Mesothelial cell of epicardium (in vitro differentiated cells): ENCODE measurements around the gene RNMT. TPM values are rescaled to one million over a fixed set of nuclear protein-coding genes. Genes with fewer than 3 reads are reported as not detected.
"Not testable (repeated sequence)": the region's sequence is repeated elsewhere in the genome, so short reads cannot be mapped to it uniquely, and the experiment has no call there.

Experiments used
- DNase-seq, 2 experiments: peaks; one replicate each; pipeline ENCODE4 v3.0.0; 2021; ENCODE audit warnings: low spot score in 2 of 2; ENCODE audit not compliant: unreplicated experiment in 2 of 2
- H3K27ac Mint-ChIP-seq: 2 replicates; pipeline ENCODE4 v1.8.0; 2021; ENCODE audit warnings: mixed read lengths
- H3K27me3 Mint-ChIP-seq: 2 replicates; pipeline ENCODE4 v1.8.0; 2021; ENCODE audit warnings: low read depth, mixed read lengths
- H3K36me3 Mint-ChIP-seq: 2 replicates; pipeline ENCODE4 v1.8.0; 2021; ENCODE audit warnings: mixed read lengths
- H3K4me1 Mint-ChIP-seq: 2 replicates; pipeline ENCODE4 v1.8.0; 2021; ENCODE audit warnings: mixed read lengths
- H3K4me3 Mint-ChIP-seq: 2 replicates; pipeline ENCODE4 v1.8.0; 2021; ENCODE audit warnings: mild to moderate bottlenecking, moderate library complexity, mixed read lengths
- H3K9me3 Mint-ChIP-seq: 2 replicates; pipeline ENCODE4 v1.8.0; 2021; ENCODE audit warnings: mixed read lengths
- total RNA-seq: library from RNA; stranded (reverse); gene quantifications from 3 replicates; pipeline ENCODE4 v1.2.1, GENCODE V29; 2021
- TF ChIP-seq, protein P1 (sequence below): fragments of 200-600 bp; sonication (generic); IDR thresholded peaks from one replicate; pipeline ENCODE4 v1.5.0; 2021; ENCODE audit warnings: antibody characterized with exemption; ENCODE audit not compliant: unreplicated experiment

Gene RNMT
- total RNA-seq, 1 donor from 2014 or later: 51.6 TPM

DNA sequence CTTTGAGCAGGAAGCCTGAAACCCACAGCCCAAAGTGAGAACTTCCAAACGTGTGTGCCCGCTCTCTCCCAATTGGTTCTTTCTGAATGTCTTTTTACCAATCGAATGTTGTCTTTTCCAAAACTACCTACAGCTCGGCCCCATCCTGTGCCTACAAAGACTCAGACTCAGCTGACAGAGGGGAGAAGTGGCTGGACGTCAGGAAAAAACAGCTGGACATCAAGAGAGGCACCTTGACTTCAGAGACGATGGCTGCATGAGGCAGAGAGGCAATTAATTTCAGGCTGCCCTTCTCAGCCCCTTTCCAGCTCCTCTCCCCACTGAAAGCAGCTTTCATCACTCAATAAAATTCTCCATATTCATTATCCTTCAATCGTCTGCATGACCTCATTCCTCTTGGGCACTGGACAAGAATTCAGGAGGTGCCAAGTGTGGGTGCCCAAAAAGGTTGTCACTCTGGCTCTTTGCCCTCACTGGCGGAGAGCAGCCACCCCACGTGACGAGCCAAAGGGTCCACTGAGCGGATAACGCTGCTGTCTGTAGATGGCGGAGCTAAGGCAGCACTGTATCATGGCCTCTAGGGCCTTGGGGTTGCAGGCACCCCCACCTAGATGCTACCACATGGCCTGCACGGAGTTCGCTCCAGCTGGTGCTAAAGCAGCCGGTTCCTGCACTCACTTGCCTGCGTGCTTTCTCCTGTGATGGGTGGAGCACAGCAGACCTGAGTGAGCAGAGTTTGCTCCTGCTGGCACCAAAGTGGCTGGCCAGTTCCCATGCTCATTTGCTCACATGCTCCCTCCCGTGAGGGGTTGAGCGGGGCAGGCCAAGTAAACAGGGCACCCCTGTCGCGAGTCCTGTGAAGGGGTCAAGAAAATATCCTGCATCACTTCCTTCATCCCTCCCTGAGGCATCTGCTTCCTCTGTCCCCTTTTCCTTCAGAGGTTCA lies 38.0 kb upstream of the RNMT start:
- DNase-seq: no peak
- peaks cover 15% of the 10 kb centered on the region for H3K4me1 Mint-ChIP-seq
- TF ChIP-seq, protein P1, sequence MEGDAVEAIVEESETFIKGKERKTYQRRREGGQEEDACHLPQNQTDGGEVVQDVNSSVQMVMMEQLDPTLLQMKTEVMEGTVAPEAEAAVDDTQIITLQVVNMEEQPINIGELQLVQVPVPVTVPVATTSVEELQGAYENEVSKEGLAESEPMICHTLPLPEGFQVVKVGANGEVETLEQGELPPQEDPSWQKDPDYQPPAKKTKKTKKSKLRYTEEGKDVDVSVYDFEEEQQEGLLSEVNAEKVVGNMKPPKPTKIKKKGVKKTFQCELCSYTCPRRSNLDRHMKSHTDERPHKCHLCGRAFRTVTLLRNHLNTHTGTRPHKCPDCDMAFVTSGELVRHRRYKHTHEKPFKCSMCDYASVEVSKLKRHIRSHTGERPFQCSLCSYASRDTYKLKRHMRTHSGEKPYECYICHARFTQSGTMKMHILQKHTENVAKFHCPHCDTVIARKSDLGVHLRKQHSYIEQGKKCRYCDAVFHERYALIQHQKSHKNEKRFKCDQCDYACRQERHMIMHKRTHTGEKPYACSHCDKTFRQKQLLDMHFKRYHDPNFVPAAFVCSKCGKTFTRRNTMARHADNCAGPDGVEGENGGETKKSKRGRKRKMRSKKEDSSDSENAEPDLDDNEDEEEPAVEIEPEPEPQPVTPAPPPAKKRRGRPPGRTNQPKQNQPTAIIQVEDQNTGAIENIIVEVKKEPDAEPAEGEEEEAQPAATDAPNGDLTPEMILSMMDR: no peak
- no peaks in the 10 kb centered on the region for H3K27me3 Mint-ChIP-seq
- H3K4me3 Mint-ChIP-seq: no peak overlapping the region
- H3K27ac Mint-ChIP-seq: no peak overlapping the region
- peaks cover 44% of the 10 kb centered on the region for H3K9me3 Mint-ChIP-seq
- peaks cover 42% of the 10 kb centered on the region for H3K36me3 Mint-ChIP-seq

DNA sequence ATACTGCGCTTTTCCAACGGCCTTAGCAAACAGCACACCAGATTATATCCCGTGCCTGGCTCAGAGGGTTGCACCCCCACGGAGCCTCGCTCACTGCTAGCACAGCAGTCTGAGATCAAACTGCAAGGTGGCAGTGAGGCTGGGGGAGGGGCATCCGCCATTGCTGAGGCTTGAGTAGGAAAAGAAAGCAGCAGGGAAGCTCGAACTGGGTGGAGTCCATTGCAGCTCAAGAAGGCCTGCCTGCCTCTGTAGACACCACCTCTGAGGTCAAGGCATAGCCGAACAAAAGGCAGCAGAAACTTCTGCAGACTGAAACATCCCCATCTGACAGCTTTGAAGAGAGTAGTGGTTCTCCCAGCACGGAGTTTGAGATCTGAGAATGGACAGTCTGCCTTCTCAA lies 36.4 kb upstream of the RNMT start:
- Mint-ChIP-seq H3K9me3 (peaks cover 57% of the 10 kb centered on the region), H3K36me3 (peaks cover 45% of the 10 kb centered on the region)
- H3K4me3 Mint-ChIP-seq: not testable (repeated sequence)

DNA sequence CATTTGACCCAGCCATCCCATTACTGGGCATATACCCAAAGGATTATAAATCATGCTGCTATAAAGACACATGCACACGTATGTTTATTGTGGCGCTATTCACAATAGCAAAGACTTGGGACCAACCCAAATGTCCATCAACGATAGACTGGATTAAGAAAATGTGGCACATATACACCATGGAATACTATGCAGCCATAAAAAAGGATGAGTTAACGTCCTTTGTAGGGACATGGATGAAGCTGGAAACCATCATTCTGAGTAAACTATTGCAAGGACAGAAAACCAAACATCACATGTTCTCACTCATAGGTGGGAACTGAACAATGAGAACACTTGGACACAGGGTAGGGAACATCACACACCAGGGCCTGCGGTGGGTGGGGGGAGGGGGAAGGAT lies 31.1 kb upstream of the RNMT start:
- not testable (repeated sequence) for H3K4me3 Mint-ChIP-seq, H3K27ac Mint-ChIP-seq, DNase-seq, H3K27me3 Mint-ChIP-seq, H3K4me1 Mint-ChIP-seq
- H3K36me3 Mint-ChIP-seq: peaks cover 47% of the 10 kb centered on the region
- H3K9me3 Mint-ChIP-seq: peaks cover 74% of the 10 kb centered on the region

More for the DNA sequence above, 36.4 kb upstream of the RNMT start:
- DNase-seq, H3K27ac Mint-ChIP-seq, H3K27me3 Mint-ChIP-seq: not testable (repeated sequence)
- H3K4me1 Mint-ChIP-seq: peaks cover 10% of the 10 kb centered on the region

DNA sequence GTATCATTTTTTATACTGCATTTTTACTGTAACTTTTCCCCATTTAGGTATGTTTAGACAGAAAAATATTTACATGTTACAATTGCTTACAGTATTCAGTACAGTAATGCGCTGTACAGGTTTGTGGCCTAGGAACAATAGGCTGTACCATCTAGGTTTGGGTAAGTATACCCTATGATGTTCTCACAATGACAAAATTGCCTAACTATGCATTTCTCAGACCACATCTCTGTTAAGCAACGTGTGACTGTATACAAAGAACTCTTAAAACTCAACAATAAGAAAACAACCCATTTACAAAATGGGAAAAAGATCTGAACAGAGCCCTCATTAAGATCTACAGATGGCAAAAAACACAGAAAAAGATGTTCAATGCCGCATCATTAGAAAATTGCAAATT lies 29.5 kb upstream of the RNMT start:
- no peak overlapping the region for H3K27ac Mint-ChIP-seq
- TF ChIP-seq, protein P1: no peak
- no peak for DNase-seq
- peaks cover 42% of the 10 kb centered on the region for H3K36me3 Mint-ChIP-seq
- no peak overlapping the region for H3K4me3 Mint-ChIP-seq
- H3K27me3 Mint-ChIP-seq: no peaks in the 10 kb centered on the region
- H3K4me1 Mint-ChIP-seq: no peaks in the 10 kb centered on the region
- peaks cover 71% of the 10 kb centered on the region for H3K9me3 Mint-ChIP-seq

DNA sequence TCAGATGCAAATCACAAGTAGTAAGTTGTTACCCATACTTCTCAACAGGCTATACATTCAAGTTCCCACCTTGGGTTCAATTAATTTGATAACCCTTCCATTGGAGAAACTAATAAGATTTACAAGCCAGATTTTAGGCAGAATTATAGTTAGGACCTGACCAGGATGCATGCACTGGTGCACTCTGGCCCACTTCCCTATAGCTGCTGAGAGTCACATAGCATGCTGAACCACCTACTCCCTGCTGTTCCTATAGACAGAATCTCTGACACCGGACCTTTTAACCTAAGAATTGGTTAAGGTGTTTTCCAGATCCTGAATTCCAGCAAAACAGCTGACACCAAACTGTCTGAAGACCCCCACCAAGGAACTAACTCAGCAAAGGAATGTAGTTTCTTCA lies 26.3 kb upstream of the RNMT start:
- Mint-ChIP-seq H3K36me3 (peaks cover 47% of the 10 kb centered on the region), H3K4me1 (no peaks in the 10 kb centered on the region), H3K4me3 (no peak overlapping the region), H3K27ac (no peak overlapping the region), H3K27me3 (no peaks in the 10 kb centered on the region), H3K9me3 (peaks cover 68% of the 10 kb centered on the region)
- TF ChIP-seq, protein P1: no peak
- no peak for DNase-seq

DNA sequence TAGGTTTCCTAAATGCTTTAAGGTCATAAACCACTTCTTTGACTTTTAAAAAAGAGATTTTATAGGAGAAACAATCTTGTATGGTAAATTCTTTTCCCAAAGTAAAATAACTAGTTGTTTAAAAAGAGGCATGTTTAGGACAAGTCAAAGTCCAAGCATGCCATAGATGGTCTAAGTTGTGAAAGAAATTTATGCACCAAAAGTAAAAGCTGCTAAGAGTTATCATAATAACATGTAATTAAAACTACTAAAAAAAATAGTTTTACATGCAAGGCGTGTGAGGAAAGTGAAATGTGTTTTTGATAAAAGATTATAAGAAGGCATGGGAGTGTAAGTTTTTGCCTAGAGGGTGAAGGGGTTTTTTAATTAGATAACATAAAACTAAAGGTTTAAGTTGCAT lies 22.6 kb upstream of the RNMT start:
- Mint-ChIP-seq H3K9me3 (peaks cover 75% of the 10 kb centered on the region), H3K4me3 (no peak overlapping the region), H3K36me3 (peaks cover 55% of the 10 kb centered on the region), H3K27ac (no peak overlapping the region), H3K4me1 (no peaks in the 10 kb centered on the region), H3K27me3 (no peaks in the 10 kb centered on the region)
- no peak for DNase-seq
- TF ChIP-seq, protein P1: no peak
